ENCODE measurements around the gene CD300H.

DNA sequence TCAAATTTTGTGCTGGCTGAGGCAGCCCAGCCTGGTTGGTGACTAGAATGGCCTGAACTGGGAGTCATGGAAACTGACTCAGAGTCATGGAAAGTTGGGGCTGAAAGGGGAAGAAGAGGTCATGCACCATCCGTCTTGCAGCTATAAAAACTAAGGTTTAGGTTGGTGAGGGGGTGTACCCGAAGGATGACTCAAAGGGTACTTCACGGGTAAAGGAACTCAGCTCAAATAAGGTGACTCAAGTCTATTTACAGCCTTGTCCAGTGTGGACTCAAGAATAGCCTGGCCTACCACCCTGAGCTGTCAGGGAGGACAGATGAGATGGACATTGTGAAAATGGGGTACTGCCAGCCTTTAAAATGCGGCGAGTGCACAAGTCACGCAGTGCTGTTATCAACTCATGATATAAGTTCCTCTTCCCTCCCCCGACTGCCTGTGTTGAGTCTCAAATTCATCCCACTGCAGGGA, 54.7 kb downstream of the CD300H start:
- TF ChIP-seq, protein P1, sequence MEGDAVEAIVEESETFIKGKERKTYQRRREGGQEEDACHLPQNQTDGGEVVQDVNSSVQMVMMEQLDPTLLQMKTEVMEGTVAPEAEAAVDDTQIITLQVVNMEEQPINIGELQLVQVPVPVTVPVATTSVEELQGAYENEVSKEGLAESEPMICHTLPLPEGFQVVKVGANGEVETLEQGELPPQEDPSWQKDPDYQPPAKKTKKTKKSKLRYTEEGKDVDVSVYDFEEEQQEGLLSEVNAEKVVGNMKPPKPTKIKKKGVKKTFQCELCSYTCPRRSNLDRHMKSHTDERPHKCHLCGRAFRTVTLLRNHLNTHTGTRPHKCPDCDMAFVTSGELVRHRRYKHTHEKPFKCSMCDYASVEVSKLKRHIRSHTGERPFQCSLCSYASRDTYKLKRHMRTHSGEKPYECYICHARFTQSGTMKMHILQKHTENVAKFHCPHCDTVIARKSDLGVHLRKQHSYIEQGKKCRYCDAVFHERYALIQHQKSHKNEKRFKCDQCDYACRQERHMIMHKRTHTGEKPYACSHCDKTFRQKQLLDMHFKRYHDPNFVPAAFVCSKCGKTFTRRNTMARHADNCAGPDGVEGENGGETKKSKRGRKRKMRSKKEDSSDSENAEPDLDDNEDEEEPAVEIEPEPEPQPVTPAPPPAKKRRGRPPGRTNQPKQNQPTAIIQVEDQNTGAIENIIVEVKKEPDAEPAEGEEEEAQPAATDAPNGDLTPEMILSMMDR (conservative IDR thresholded peaks at IDR 0.05; ENCODE audit: low read length) = no peak
- TF ChIP-seq EZH2phosphoT487 (IDR thresholded peaks at IDR 0.05; ENCODE audit: borderline replicate concordance) = no peak

All from Loucy (cell line).